ENCODE results near the gene LTK. TPM values are rescaled to one million over a fixed set of nuclear protein-coding genes. Genes with fewer than 3 reads are reported as not detected.

LTK gene
- polyA plus RNA-seq, 1 donor (not counting 4 experiments of a cell fraction or from before 2014, with no cell fraction given): not detected

DNA sequence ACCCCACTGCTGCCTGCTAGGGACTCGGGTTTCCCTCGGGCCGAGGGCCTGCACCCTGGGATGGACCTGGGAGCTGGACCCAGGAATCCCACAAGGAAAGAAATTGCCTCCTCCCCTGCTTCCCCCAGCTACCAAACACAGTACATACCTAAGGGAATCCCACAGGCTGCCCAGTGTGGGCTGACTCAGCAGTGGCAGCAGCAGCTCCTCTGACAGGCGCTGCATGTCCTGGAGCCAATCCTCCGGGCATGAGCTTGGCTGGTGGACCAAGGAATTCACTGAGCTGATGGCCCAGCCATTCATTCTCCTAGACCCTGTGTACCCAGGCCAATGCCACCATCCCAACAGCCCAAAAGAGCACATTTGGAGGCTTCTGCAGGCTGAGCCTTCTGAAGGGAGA lies 9.5 kb upstream of the LTK start:
- H3K36me3 ChIP-seq (ENCODE audit: control insufficient read depth in 2 of 2, extremely low read depth in 1 of 2, insufficient read depth in 2 of 2, low read length in 2 of 2): peaks cover 29 to 35% of the 10 kb centered on the region in 2 experiments
- FAIRE-seq: no peak
- no peak overlapping the region for H3K4me3 ChIP-seq (ENCODE audit: control insufficient read depth in 2 of 3, extremely low read depth in 1 of 3, insufficient read depth in 2 of 3, low read depth in 1 of 3, low read length in 3 of 3)
- DNase-seq (ENCODE audit: low read depth, low spot score): no peak
- no peaks in the 10 kb centered on the region for H3K79me2 ChIP-seq (ENCODE audit: control insufficient read depth, insufficient read depth, low read length)
- dilution Hi-C loops (cut with MboI; ENCODE audit: extremely low pct_ligation_motif_present, low sequenced_read_pairs): no loop called here
- H3K4me1 ChIP-seq (ENCODE audit: control insufficient read depth, extremely low read depth, insufficient read depth, low read length): no peaks in the 10 kb centered on the region
- no peaks in the 10 kb centered on the region for H4K20me1 ChIP-seq (ENCODE audit: control insufficient read depth, extremely low read depth, insufficient read depth, low read length)
- no peak overlapping the region for H3K4me2 ChIP-seq (ENCODE audit: control insufficient read depth, extremely low read depth, insufficient read depth, low read depth, low read length)
- no peak for TF ChIP-seq CTCF (optimal IDR thresholded peaks at IDR 0.05 in 1 of 3, IDR thresholded peaks at IDR 0.05 in 1 of 3, conservative IDR thresholded peaks at IDR 0.05 in 1 of 3; ENCODE audit: extremely low read depth in 1 of 3, insufficient read depth in 2 of 3, low read length in 3 of 3)
- no peak for TF ChIP-seq EZH2 (IDR thresholded peaks at IDR 0.05; ENCODE audit: low read length)
- no peak overlapping the region for H2AFZ ChIP-seq (ENCODE audit: control insufficient read depth, low read length)
- no peak overlapping the region for H3K27ac ChIP-seq (ENCODE audit: control insufficient read depth, insufficient read depth, low read length)
- H3K9me1 ChIP-seq (ENCODE audit: control insufficient read depth, extremely low read depth, insufficient read depth, low read length): no peaks in the 10 kb centered on the region
- H3K9ac ChIP-seq (ENCODE audit: control insufficient read depth, extremely low read depth, insufficient read depth, low read length): no peak overlapping the region
- no peaks in the 10 kb centered on the region for H3K27me3 ChIP-seq (ENCODE audit: control insufficient read depth, extremely low read depth, insufficient read depth, low read length)
- H3K9me3 ChIP-seq (ENCODE audit: control insufficient read depth, low read depth, low read length): no peaks in the 10 kb centered on the region

DNA sequence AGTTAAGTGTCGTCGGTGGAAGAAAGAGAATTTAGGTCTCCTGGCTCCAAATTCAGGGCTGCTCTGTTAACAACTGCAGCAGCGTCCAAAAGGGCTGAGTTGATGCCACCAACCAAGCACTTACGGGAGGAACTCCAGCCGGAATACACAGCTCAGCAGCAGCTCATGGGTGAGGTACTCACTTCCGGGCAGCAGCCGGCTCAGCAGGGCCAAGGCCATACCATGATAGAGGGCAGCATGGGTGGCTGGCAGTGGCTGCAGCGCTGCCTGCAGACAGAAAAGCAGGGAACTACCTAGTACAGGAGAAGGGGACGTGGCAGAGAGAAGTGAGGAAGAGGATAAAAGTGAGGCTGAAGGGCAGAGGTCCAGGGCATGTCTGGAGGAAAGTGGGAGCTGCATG lies 8.0 kb upstream of the LTK start:
- Histone ChIP-seq H3K27me3 (ENCODE audit: control insufficient read depth, extremely low read depth, insufficient read depth, low read length) (no peaks in the 10 kb centered on the region), H3K9me3 (ENCODE audit: control insufficient read depth, low read depth, low read length) (no peaks in the 10 kb centered on the region), H3K4me3 (ENCODE audit: control insufficient read depth in 2 of 3, extremely low read depth in 1 of 3, insufficient read depth in 2 of 3, low read depth in 1 of 3, low read length in 3 of 3) (no peak overlapping the region), H3K27ac (ENCODE audit: control insufficient read depth, insufficient read depth, low read length) (no peak overlapping the region), H3K9me1 (ENCODE audit: control insufficient read depth, extremely low read depth, insufficient read depth, low read length) (no peaks in the 10 kb centered on the region), H4K20me1 (ENCODE audit: control insufficient read depth, extremely low read depth, insufficient read depth, low read length) (no peaks in the 10 kb centered on the region), H3K4me2 (ENCODE audit: control insufficient read depth, extremely low read depth, insufficient read depth, low read depth, low read length) (no peak overlapping the region), H3K79me2 (ENCODE audit: control insufficient read depth, insufficient read depth, low read length) (no peaks in the 10 kb centered on the region), H3K4me1 (ENCODE audit: control insufficient read depth, extremely low read depth, insufficient read depth, low read length) (no peaks in the 10 kb centered on the region), H3K9ac (ENCODE audit: control insufficient read depth, extremely low read depth, insufficient read depth, low read length) (no peak overlapping the region), H2AFZ (ENCODE audit: control insufficient read depth, low read length) (no peak overlapping the region), H3K36me3 (ENCODE audit: control insufficient read depth in 2 of 2, extremely low read depth in 1 of 2, insufficient read depth in 2 of 2, low read length in 2 of 2) (peaks cover 20 to 32% of the 10 kb centered on the region in 2 experiments)
- TF ChIP-seq EZH2 (IDR thresholded peaks at IDR 0.05; ENCODE audit: low read length): no peak
- no peak for TF ChIP-seq CTCF (optimal IDR thresholded peaks at IDR 0.05 in 1 of 3, IDR thresholded peaks at IDR 0.05 in 1 of 3, conservative IDR thresholded peaks at IDR 0.05 in 1 of 3; ENCODE audit: extremely low read depth in 1 of 3, insufficient read depth in 2 of 3, low read length in 3 of 3)
- no peak for FAIRE-seq
- no peak for DNase-seq (ENCODE audit: low read depth, low spot score)
- dilution Hi-C loops (cut with MboI; ENCODE audit: extremely low pct_ligation_motif_present, low sequenced_read_pairs): no loop called here
